ENCODE results near the gene ITPRID1.

Gene ITPRID1

GRCh38 chr7:31492086-31492485 lies 21.8 kb upstream of the ITPRID1 start:
- Histone ChIP-seq H3K27ac (no peak overlapping the region), H3K4me3 (no peak overlapping the region)
- no peak for DNase-seq (ENCODE audit: low spot score)
- no peak for TF ChIP-seq CTCF (IDR thresholded peaks at IDR 0.05)

- Histone ChIP-seq H3K27ac (no peak overlapping the region), H3K4me3 (no peak overlapping the region)
- no peak for DNase-seq (ENCODE audit: low spot score)
- no peak for TF ChIP-seq CTCF (IDR thresholded peaks at IDR 0.05)
Measured at GRCh38 chr7:31493714-31494181, 20.1 kb upstream of the ITPRID1 start.

- DNase-seq (ENCODE audit: low spot score) = no peak
- no peak overlapping the region for H3K4me3 ChIP-seq
- no peak for TF ChIP-seq CTCF (IDR thresholded peaks at IDR 0.05)
- no peak overlapping the region for H3K27ac ChIP-seq
Measured at GRCh38 chr7:31494421-31494820, 19.5 kb upstream of the ITPRID1 start.

- no peak overlapping the region for H3K27ac ChIP-seq
- H3K4me3 ChIP-seq = no peak overlapping the region
- TF ChIP-seq CTCF (IDR thresholded peaks at IDR 0.05) = no peak
- no peak for DNase-seq (ENCODE audit: low spot score)
Measured at GRCh38 chr7:31495653-31496052, 18.2 kb upstream of the ITPRID1 start.

- no peak for DNase-seq (ENCODE audit: low spot score)
- TF ChIP-seq CTCF (IDR thresholded peaks at IDR 0.05) = no peak
- Histone ChIP-seq H3K4me3 (no peak overlapping the region), H3K27ac (no peak overlapping the region)
Measured at GRCh38 chr7:31497516-31497915, 16.4 kb upstream of the ITPRID1 start.

- no peak overlapping the region for H3K4me3 ChIP-seq
- no peak for DNase-seq (ENCODE audit: low spot score)
- H3K27ac ChIP-seq = no peak overlapping the region
- no peak for TF ChIP-seq CTCF (IDR thresholded peaks at IDR 0.05)
Measured at GRCh38 chr7:31500656-31501055, 13.2 kb upstream of the ITPRID1 start.

- DNase-seq (ENCODE audit: low spot score) = no peak
- Histone ChIP-seq H3K4me3 (no peak overlapping the region), H3K27ac (no peak overlapping the region)
- TF ChIP-seq CTCF (IDR thresholded peaks at IDR 0.05) = no peak
Measured at GRCh38 chr7:31508823-31509222, 5.1 kb upstream of the ITPRID1 start.

All from coronary artery (tissue), 2 donors.